Measurements from ENCODE around the gene EFNA5. TPM values are rescaled to one million over a fixed set of nuclear protein-coding genes. Genes with fewer than 3 reads are reported as not detected.
"Not testable (repeated sequence)": the region's sequence is repeated elsewhere in the genome, so short reads cannot be mapped to it uniquely, and the experiment has no call there.

The EFNA5 gene
- total RNA-seq, 1 experiment from 2014 or later = 5.8 TPM

DNA sequence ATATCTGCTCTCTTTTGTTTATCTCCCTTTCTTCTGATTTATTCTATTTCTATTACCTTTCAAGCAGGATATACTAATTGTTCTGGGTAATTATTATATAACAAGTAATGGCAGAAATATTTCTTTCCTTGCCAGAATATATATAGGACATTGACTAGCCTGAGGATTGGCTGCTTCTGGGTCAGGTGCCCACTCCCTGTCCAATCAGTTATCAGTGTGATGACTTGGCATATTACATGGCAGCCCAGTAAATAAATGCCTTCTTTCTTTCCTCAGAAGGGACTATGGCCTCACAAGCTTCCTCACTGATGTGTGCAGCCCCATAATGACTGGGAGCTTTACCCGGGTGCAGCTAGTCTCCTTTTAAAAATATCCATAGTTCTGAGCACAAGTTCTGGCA lies 301.1 kb downstream of the EFNA5 start:
- DNase-seq (ENCODE audit: low read depth) = no peak

- DNase-seq (ENCODE audit: low read depth) = no peak
These were observed 302.1 kb downstream of the EFNA5 start for GRCh38 chr5:107368615-107369014.

DNA sequence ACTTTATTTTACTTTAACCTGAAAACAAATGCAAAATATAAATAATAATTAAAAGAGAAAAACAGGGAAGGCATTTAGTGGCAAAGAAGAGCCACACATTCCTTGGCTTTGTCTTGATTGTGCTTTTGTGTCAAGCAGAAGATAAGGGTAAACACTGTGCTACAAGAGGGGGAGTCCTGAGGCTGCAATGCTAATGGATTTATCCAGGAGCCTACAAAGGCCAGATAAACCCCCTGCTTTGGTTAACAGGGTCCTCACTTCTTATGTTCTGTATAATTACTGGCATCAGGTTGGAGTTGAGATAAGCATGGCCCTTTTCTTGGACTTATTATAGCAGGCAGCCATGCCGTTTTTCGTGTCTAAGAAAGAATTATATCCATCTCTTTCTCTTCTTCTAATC lies 302.8 kb downstream of the EFNA5 start:
- DNase-seq (ENCODE audit: low read depth) = no peak

GRCh38 chr5:107367480-107367879 lies 303.3 kb downstream of the EFNA5 start:
- no peak for DNase-seq (ENCODE audit: low read depth)

DNA sequence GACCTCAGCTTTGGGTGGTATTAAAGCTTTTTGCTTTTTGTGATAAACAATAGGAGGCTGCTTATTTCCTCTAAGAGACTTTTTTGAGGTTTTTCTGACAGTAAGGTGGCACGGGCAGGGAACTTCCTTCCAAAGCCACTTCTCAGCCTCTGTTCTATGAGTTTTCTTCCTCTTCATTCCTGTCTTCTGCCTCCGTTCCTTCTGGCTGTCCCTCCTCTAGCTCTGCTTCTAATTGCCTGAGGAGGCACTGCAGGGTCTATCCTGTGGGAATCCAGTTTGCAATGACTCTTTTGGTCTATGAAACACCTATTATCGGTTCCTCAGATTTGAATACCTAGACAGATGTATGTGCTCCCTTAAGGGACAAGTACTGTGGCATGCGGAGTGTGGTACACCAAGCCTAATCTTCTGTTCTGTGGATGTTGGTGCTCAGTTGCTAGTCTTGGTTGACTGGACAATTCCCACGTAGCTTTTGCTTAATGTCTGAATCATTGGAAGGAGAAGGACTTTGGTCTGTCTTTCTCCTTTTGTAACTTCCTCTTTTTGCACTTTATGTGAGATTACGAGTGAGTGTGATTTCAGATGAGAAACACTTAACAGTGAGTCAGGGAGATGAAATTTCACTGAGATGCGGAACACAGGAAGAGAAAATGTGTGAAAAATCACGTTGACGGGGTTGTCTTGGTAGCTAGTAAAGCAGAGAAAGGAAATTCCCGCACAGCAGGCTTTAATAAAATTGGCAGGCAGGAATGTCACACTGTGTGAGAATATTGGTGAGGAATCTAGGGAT lies 305.2 kb downstream of the EFNA5 start:
- DNase-seq (ENCODE audit: low read depth) = peak; percentile 80

DNA sequence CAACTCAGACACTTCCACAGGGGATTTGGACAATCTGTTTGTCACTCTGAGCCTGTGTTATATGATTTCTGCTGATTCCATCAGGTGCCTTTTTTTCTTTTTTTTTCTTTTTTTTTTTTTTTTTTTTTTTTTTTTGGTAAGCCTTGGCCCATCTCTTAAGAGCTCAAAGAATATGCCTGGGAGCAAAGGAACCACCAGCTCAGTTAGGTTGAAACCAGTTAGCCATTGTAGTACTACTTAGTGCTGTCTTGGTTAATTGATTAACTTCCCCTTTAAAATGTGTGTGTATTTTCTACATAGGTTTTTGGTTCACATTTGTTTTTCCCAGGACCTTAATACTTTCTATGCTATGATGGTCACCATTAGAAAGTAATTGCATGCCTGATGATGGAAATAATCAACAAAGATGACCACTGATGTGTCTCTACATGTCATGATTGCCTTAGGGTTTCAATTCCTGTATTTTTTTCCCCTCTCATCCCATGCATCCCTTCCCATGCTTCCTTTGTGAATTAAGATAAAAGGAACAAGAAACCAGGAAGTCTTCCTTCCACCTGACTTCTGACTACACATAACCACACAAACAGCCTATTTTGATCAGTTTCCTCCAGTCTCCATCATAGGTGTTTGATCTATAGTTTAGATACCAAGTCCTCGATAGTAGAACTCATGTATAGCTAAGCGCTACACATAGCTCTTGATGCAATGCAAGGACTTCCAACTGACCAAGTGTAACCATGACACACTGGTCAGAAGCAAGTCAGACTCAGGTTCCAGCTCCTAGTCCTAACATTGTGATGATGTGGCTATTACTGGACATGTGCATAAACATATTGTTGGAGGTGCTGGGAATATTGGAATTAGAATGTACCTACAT lies 306.1 kb downstream of the EFNA5 start:
- no peak for DNase-seq (ENCODE audit: low read depth)

DNA sequence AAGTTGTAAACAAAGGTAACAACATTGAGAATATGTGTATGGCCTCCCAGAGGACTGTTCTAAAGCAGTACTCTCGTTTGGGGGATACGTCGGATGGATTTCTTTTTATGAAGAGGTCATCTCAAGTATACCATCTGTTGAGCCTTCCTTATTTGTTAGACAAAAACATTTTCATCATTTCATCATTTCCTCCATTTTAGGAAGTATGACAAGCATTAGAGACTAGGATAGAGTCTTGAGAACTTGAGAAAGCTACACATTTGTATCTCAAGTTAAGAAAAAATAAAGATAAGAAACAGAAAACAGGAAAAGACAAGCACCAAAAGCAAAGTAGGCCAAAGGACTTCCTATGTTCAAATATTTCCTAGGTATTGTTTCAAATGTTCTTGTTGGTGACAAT lies 307.0 kb downstream of the EFNA5 start:
- no peak for DNase-seq (ENCODE audit: low read depth)

DNA sequence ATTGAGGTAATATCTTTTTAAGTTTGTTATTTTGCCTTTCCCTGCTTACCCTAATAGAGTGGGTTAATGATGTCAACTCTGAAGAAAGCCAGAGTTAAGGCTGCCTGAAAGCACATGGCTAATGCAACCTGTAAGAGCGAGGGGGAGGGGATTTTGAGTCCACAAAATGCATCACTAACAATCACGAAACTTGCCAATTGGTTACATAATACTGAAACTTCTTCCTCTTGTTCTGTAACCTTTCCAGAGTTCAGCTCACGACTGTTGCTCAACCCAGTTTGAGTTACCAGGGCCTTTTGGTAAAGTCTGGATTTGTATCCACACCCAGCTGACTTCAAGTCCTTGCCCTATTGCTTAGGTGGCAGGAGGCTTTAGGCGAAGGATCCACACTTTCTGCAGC lies 308.8 kb downstream of the EFNA5 start:
- DNase-seq (ENCODE audit: low read depth) = no peak

DNA sequence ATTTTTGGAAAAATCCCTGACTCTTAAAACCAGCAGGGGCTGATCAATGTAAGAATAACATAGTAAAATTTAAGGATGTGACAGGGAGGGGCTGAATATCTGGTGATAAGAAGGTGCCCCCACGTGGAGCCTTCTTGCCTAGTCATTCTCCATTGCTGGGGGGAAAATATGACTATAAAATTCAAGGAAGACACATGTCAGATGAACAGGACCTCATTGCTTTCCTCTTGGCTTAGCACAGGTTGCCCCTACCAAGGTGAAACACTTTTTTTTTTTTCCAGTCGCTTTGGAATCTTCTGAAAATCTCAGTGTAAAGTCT lies 310.9 kb downstream of the EFNA5 start:
- no peak for DNase-seq (ENCODE audit: low read depth)

DNA sequence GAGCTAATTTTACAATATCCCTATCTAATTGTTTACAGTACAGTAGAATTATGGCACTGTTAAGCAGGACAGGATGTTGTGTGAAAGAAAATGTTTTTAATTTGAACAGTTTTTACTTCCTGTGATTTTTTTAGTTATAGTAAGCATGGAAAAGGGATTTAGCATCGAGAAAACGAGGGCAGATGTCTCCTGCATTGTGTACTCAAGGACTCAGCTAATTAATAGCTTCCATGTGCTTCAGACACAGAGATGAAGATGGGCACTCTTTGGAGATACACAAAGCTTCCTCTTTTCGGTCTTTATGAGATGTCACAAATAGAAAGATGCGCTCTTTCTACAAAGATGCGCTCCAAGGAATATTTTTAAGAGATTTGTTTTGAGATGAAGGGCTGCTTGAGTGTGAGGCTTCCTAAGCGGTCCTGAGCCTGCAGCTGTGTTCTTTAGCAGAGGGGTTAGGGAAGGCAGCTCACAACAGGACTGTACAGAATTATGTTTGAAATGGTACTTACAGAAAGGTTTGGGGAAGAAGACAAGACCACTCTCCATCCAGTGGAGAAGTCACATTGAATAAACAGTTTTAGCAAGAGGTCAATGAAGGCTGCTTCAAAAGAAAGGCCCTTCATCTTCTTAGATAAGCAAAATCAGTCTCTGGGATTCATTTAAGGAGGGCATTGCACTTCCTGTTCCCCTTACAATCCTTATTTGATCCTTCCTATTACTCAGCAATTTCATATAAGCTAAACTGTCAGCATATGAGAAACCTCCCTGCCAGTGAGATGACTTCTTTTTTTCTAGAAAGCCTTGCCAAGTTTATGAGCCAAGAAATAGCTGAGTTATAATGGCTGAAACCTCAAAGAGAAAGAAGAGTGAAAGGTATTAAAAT lies 311.5 kb downstream of the EFNA5 start:
- DNase-seq (ENCODE audit: low read depth) = peak; percentile 17

DNA sequence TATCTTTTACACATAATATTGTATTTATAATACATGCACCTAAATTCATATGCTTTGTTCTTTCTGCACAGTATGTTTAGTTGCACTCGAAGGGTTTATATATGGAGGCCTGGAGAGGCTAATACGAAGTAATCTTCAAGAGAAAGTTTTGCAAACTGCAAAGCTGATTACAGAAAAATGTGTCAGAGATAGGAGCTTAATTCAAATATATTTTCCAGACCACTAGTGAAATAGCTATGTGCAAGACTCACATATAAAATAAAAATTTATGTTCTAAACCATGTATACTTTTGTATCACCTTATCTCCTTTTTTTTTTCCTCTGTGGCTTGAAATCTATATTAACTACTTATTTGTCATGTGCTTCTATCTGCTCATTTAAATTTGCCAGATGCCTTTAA lies 313.8 kb downstream of the EFNA5 start:
- DNase-seq (ENCODE audit: low read depth) = no peak

DNA sequence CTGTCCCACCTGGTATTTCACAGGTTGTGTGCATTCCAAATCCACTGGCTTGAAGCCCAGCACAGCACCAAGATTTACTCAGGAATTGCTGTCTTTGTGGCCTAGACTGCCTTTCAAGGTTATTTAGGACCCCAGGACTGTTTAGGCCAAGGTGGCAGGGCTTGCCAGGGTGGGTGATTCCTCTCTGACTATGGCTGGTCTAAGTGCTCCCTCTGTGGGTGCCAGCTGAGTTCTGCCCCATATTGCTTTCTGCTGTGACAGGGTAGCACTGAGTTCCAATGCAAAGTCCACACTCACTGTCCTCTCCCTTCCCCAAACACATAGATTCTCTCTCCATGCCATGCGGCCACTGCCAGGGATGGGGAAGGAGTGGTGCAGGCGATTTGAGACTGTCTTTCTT lies 318.2 kb downstream of the EFNA5 start:
- no peak for DNase-seq (ENCODE audit: low read depth)

- DNase-seq (ENCODE audit: low read depth) = not testable (repeated sequence)
These were observed 324.2 kb downstream of the EFNA5 start for GRCh38 chr5:107346580-107346979.

DNA sequence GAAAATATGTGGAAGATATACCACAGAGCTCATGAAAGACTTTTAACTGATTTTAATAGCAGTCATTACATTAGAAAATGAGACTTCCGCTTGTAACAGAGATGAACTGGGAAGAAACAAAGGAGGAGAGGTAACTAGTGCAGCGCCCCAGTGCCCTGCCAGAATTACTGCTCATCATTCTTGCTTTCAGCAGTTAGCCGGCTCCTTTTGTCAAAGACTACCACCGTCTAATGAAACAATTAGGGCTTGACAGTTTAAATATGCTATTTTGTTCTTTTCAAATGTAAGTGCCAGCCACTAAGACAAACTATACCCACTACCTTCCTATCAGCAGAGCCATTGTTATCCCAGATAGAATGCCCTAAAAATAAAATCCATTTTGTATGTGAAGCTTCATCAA lies 328.4 kb downstream of the EFNA5 start:
- no peak for DNase-seq (ENCODE audit: low read depth)

- no peak for DNase-seq (ENCODE audit: low read depth)
These were observed 329.2 kb downstream of the EFNA5 start for GRCh38 chr5:107341376-107342084.

DNA sequence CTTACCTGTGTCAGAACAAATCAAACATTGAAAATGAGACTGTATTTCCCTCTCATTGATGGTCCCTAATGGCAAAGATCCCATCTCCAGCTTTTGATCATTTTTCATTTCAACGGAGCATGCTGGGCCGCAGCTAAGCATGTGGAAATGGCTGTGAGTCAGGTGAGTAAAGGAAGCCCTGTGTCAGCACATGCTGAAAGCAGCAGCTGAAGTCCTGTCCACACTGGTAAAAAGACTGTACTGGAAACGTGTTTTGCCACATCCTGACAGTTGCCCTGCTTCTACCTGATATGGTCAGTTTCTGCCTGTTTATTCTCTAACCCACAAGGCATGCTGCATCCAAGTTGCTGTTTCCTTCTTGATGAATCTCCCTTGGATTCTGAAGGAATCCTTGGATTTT lies 330.1 kb downstream of the EFNA5 start:
- DNase-seq (ENCODE audit: low read depth) = no peak

DNA sequence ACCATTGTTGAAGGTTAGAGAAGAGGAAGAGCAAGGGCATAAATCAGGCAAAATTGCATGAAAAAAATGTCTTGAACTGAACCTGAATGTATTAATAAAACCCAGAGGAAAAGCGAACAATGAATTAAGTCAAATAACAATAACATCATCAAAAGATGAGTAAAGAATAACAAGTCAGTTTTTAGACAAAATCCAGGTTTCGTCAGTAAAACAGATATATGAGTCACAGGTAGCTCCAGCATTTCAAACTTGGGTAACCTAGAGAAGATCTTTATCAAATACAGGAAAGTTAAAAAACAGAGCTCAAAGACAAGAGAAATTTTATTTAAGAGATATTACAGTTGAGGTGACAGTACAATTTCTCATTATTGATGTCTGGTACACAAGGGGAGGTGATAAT lies 332.4 kb downstream of the EFNA5 start:
- DNase-seq (ENCODE audit: low read depth) = no peak

DNA sequence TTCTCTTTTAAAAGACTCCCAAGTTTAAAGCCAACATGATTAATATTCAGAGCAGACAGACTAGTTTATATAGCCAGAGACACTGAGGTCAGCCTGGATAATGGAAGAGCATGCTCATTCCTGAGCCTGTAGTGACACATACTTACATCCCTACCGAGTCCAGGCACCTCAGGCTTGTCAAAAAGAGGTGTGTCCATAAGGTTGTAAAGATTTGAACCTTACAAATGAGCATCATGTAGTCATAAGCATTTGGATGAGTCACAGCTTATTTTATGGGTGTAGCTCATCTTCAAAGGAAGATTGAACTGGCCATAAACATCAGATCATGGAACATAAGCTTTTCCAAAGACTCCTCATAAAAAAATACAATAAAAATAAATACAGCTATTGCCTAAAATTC lies 333.5 kb downstream of the EFNA5 start:
- peak; percentile 35 for DNase-seq (ENCODE audit: low read depth)

GRCh38 chr5:107331882-107332281 lies 338.9 kb downstream of the EFNA5 start:
- DNase-seq (ENCODE audit: low read depth) = no peak

- no peak for DNase-seq (ENCODE audit: low read depth)
These were observed 339.4 kb downstream of the EFNA5 start for GRCh38 chr5:107331312-107331711.

- no peak for DNase-seq (ENCODE audit: low read depth)
These were observed 339.8 kb downstream of the EFNA5 start for GRCh38 chr5:107330903-107331302.

DNA sequence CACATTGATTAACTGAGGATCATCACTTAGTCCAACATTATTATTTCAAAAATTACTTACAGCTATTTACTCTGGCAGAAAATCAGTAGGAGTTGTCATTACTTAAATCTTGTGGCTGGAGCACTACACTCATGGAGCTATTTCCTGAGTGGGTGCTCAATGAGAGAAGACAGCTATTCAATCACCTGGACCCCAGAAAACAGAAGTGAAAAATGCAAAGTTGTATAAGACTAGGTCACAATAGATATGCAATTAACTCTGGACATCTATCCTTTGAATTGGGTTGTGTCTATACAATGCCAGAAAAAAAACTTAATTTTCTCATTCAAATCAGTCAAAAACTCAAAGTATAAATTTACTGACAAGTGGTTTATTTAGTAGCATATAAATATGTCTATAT lies 340.9 kb downstream of the EFNA5 start:
- DNase-seq (ENCODE audit: low read depth) = no peak

Data from Daoy (cell line).